Tibial nerve (tissue), 4 donors: ENCODE measurements around the gene PC.

Experiments
- CTCF ChIP-seq, 5 experiments: fragments of 200-600 bp in 3 of 5; fragments of 450-650 bp in 2 of 5; sonication (generic) in 3 of 5; IDR thresholded peaks; one replicate each; pipeline ENCODE4 v1.5.1; 2016 to 2019; ENCODE audit warnings: antibody characterized with exemption in 5 of 5, mild to moderate bottlenecking in 3 of 5, moderate library complexity in 2 of 5
- EP300 ChIP-seq, 2 donors: sonication (generic); formaldehyde crosslinking; IDR thresholded peaks; one replicate each; pipeline ENCODE4 v1.6.1; 2017; ENCODE audit warnings: antibody characterized with exemption in 2 of 2, mild to moderate bottlenecking in 1 of 2
- POLR2A ChIP-seq, 2 donors: fragments of 450-650 bp; IDR thresholded peaks; one replicate each; pipeline ENCODE4 v1.6.1; 2017; ENCODE audit warnings: antibody characterized with exemption in 2 of 2, mild to moderate bottlenecking in 2 of 2, moderate library complexity in 2 of 2

DNA sequence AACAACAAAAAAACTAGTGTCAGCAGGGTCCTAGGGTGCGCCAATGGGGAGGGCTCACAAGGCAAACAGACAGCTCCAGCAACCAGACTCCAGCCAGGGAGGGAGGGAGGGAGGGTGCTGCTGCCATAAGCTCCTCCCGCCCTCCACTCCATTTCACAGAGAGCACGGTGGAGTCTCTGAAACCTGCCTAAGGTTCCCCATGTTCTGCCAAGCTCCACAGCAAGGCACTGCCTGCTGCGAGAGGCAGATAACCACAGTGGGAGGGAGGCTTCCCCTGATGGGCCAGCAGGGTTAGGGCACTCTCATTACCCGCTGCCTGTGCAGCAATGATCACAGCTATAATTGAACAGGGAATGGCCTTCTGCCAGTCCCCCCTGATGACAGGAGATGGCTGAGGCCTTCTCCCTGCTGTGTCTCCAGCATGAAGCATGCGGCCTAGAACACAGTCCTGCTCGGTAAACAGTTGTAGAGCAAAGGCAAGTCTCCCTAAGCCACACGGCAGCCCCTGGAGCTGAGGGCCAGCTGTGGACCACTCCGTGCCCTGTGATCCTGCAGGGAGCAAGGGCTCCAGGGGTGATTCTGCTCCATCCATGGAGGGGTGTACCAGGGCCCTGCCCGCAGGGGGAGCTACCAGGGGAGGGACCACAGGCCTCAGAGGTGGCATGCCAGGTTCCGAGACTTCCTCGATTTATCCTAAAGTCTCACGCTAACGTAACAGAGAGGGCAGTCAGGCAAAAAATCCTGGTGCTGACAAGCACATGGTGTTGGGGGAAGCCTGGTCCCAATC is 42.9 kb downstream of the PC start:
- TF ChIP-seq POLR2A (IDR thresholded peaks at IDR 0.05) (no peak), CTCF (IDR thresholded peaks at IDR 0.05) (no peak), EP300 (IDR thresholded peaks at IDR 0.05) (no peak)
